Upper lobe of left lung (tissue), 6 donors: ENCODE measurements around the gene PNPLA7. TPM values are rescaled to one million over a fixed set of nuclear protein-coding genes. Genes with fewer than 3 reads are reported as not detected.

Experiments used
- ATAC-seq, 2 donors: fragments of 200-7000 bp; cut with Tn5 transposase; one replicate each; pipeline ENCODE4 v1.9.1; 2022; ENCODE audit warnings: mild to moderate bottlenecking in 2 of 2, moderate library complexity in 2 of 2; ENCODE audit not compliant: low FRiP score in 2 of 2
- DNase-seq, 2 donors: peaks; one replicate each; pipeline ENCODE4 v3.0.0-alpha.2; 2019 to 2020
- H3K27ac ChIP-seq, 4 donors: fragments of 200-600 bp; sonication (generic); one replicate each; pipeline ENCODE4 v1.5.1; 2016 to 2019
- H3K27me3 ChIP-seq, 4 donors: fragments of 200-600 bp; sonication (generic); one replicate each; pipeline ENCODE4 v1.5.1; 2017 to 2019
- H3K36me3 ChIP-seq, 4 donors: fragments of 200-600 bp; sonication (generic); one replicate each; pipeline ENCODE4 v1.5.1; 2016 to 2019
- H3K4me1 ChIP-seq, 4 donors: fragments of 200-600 bp; sonication (generic); one replicate each; pipeline ENCODE4 v1.5.1; 2018 to 2019
- H3K4me3 ChIP-seq, 4 donors: fragments of 200-600 bp; sonication (generic); one replicate each; pipeline ENCODE4 v1.5.1; 2017 to 2019; ENCODE audit warnings: mild to moderate bottlenecking in 2 of 4, moderate library complexity in 1 of 4
- H3K9me3 ChIP-seq, 4 donors: fragments of 200-600 bp; sonication (generic); one replicate each; pipeline ENCODE4 v1.5.1; 2018 to 2019
- CTCF ChIP-seq, 6 experiments: fragments of 450-650 bp in 4 of 6; fragments of 200-600 bp in 2 of 6; sonication (generic) in 2 of 6; IDR thresholded peaks; one replicate each; pipeline ENCODE4 v1.5.1; 2016 to 2019; ENCODE audit warnings: antibody characterized with exemption in 6 of 6
- EP300 ChIP-seq, 4 donors: sonication (generic); formaldehyde crosslinking; IDR thresholded peaks; one replicate each; pipeline ENCODE4 v1.5.1; 2017; ENCODE audit warnings: antibody characterized with exemption in 4 of 4, control low read depth in 2 of 4
- POLR2A ChIP-seq, 4 donors: fragments of 450-650 bp; IDR thresholded peaks; one replicate each; pipeline ENCODE4 v1.5.1; 2016 to 2017; ENCODE audit warnings: antibody characterized with exemption in 4 of 4, mild to moderate bottlenecking in 2 of 4
- POLR2AphosphoS5 ChIP-seq, 2 donors: sonication (generic); formaldehyde crosslinking; IDR thresholded peaks; one replicate each; pipeline ENCODE4 v1.5.1; 2017; ENCODE audit warnings: antibody characterized with exemption in 2 of 2
- WGBS, 2 donors: methylation state at CpG; one replicate each; pipeline ENCODE4 v1.1.5; 2017 to 2018; 5-methylcytosine and 5-hydroxymethylcytosine counted together
- total RNA-seq, 6 donors: library from RNA; depleted of rRNA in 4 of 6; stranded (reverse); fragments of >200 nt in 4 of 6; gene quantifications; one replicate each; pipeline versions ENCODE4 v1.1.0 to v1.2.1, GENCODE V29; 2016 to 2021
- donor health status: DM: no; HTN: no; CAD: no; lungs with moderate emphysema.
- donor health status: DM: no; HTN: yes; CAD: no; lungs with severe emphysema.

PNPLA7 gene
- total RNA-seq, 6 donors from 2014 or later = 6.0 to 104 (median 14.0) TPM

- Histone ChIP-seq H3K27me3 (no peaks in the 10 kb centered on the region), H3K27ac (no peak overlapping the region), H3K4me3 (no peak overlapping the region), H3K4me1 (peaks cover 0 to 10% (median 5%) of the 10 kb centered on the region in 4 donors), H3K36me3 (peaks cover 0 to 7% (median 0%) of the 10 kb centered on the region in 4 donors), H3K9me3 (no peaks in the 10 kb centered on the region)
- TF ChIP-seq EP300 (IDR thresholded peaks at IDR 0.05) (no peak), POLR2A (IDR thresholded peaks at IDR 0.05) (no peak), CTCF (IDR thresholded peaks at IDR 0.05) (no peak), POLR2AphosphoS5 (IDR thresholded peaks at IDR 0.05) (no peak)
- no peak for DNase-seq
- peak; percentile 38 to 70 for ATAC-seq
- WGBS, 2 donors = 58 to 59% methylated on average over 9 to 13 of the region's 13 CpGs
Measured at GRCh38 chr9:137494104-137494544, 56.1 kb downstream of the PNPLA7 start.

- 93 to 94% methylated on average over 8 to 16 of the region's 16 CpGs for WGBS, 2 donors
- no peak for DNase-seq
- H3K9me3 ChIP-seq = no peaks in the 10 kb centered on the region
- H3K36me3 ChIP-seq = peaks cover 0 to 7% (median 0%) of the 10 kb centered on the region in 4 donors
- no peaks in the 10 kb centered on the region for H3K27me3 ChIP-seq
- H3K4me3 ChIP-seq = no peak overlapping the region
- ATAC-seq = peak in 1 of 2 donors; percentile 7
- H3K27ac ChIP-seq = no peak overlapping the region
- no peak for TF ChIP-seq CTCF (IDR thresholded peaks at IDR 0.05)
- no peak for TF ChIP-seq POLR2AphosphoS5 (IDR thresholded peaks at IDR 0.05)
- TF ChIP-seq POLR2A (IDR thresholded peaks at IDR 0.05) = no peak
- no peak for TF ChIP-seq EP300 (IDR thresholded peaks at IDR 0.05)
- peaks cover 0 to 10% (median 5%) of the 10 kb centered on the region in 4 donors for H3K4me1 ChIP-seq
Measured at GRCh38 chr9:137493364-137494103, 56.7 kb downstream of the PNPLA7 start.

- DNase-seq (no peak), ATAC-seq (no peak)
- Histone ChIP-seq H3K27ac (no peak overlapping the region), H3K4me1 (peaks cover 0 to 10% (median 5%) of the 10 kb centered on the region in 4 donors), H3K9me3 (no peaks in the 10 kb centered on the region), H3K36me3 (no peaks in the 10 kb centered on the region), H3K27me3 (no peaks in the 10 kb centered on the region), H3K4me3 (no peak overlapping the region)
- WGBS, 2 donors = 92 to 96% methylated on average over 6 to 8 of the region's 20 CpGs
- TF ChIP-seq EP300 (IDR thresholded peaks at IDR 0.05) (no peak), POLR2A (IDR thresholded peaks at IDR 0.05) (no peak), POLR2AphosphoS5 (IDR thresholded peaks at IDR 0.05) (no peak), CTCF (IDR thresholded peaks at IDR 0.05) (no peak)
Measured at GRCh38 chr9:137492464-137493363, 57.5 kb downstream of the PNPLA7 start.

GRCh38 chr9:137491735-137492432 is 58.3 kb downstream of the PNPLA7 start:
- TF ChIP-seq CTCF (IDR thresholded peaks at IDR 0.05) (no peak), EP300 (IDR thresholded peaks at IDR 0.05) (no peak), POLR2A (IDR thresholded peaks at IDR 0.05) (no peak), POLR2AphosphoS5 (IDR thresholded peaks at IDR 0.05) (no peak)
- peaks cover 0 to 10% (median 5%) of the 10 kb centered on the region in 4 donors for H3K4me1 ChIP-seq
- no peaks in the 10 kb centered on the region for H3K9me3 ChIP-seq
- no peak overlapping the region for H3K27ac ChIP-seq
- WGBS, 2 donors = 87 to 91% methylated on average over 13 of the region's 13 CpGs
- no peaks in the 10 kb centered on the region for H3K36me3 ChIP-seq
- no peaks in the 10 kb centered on the region for H3K27me3 ChIP-seq
- no peak for ATAC-seq
- H3K4me3 ChIP-seq = no peak overlapping the region
- DNase-seq = no peak
